GM08714 (cell line): ENCODE results near the gene RTN4R.
"Not testable (repeated sequence)": the region's sequence is repeated elsewhere in the genome, so short reads cannot be mapped to it uniquely, and the experiment has no call there.

Experiments
- H3K4me3 ChIP-seq: fragments of 200-500 bp; sonication (Bioruptor generic); 2 replicates; pipeline ENCODE4 v1.5.1; 2014; ENCODE audit warnings: mild to moderate bottlenecking, low read length, inconsistent platforms
- ZNF274 ChIP-seq: IDR thresholded peaks from 2 replicates; pipeline ENCODE4 v1.6.1; 2012; ENCODE audit warnings: mild to moderate bottlenecking, low read depth, low read length

The RTN4R gene

GRCh38 chr22:20295262-20296064 lies 27.3 kb upstream of the RTN4R start:
- no peak for TF ChIP-seq ZNF274
- H3K4me3 ChIP-seq = no peak overlapping the region

- no peak for TF ChIP-seq ZNF274
- no peak overlapping the region for H3K4me3 ChIP-seq
Observed at GRCh38 chr22:20292673-20293232, 24.6 kb upstream of the RTN4R start.

DNA sequence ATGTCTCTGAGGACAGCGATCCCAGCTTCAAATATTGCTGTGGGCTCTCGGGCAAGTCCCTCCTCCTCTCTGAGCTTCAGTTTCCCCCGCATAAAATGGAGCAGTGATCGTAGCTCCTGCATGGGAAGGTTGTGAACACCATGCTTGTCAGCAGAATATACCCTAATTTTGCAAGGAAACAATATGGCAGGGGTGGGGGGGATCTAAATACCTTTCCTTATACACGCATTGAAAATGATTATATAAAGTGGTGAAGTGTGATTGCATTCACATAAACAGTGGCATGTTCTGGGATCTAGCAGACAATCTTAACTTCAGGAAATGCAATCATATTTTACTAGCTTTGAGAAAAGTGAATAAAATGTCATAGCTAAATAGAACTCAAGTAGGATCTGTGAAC lies 24.0 kb upstream of the RTN4R start:
- H3K4me3 ChIP-seq = no peak overlapping the region
- TF ChIP-seq ZNF274 = no peak

- TF ChIP-seq ZNF274 = no peak
Observed at GRCh38 chr22:20291604-20292063, 23.5 kb upstream of the RTN4R start.

DNA sequence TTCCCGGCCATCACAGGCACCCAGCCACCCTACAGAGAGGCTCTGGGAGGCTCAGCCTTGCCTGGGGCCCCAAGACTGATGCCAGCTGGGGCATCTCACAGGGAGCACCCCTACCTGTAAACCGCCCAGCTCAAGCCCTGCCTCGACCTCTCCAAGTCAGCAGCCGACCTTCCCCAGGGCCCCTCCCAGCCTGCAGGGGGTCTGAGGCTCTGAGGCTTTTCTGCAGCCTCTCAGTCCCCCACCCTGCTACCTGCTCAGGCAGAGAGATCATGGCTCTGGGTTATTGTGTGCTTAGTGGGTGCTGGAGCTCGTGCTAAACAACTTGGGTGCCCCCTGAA lies 23.1 kb upstream of the RTN4R start:
- TF ChIP-seq ZNF274 = no peak
- no peak overlapping the region for H3K4me3 ChIP-seq

More at GRCh38 chr22:20291604-20292063, 23.5 kb upstream of the RTN4R start:
- no peak overlapping the region for H3K4me3 ChIP-seq

GRCh38 chr22:20290578-20291248 lies 22.6 kb upstream of the RTN4R start:
- no peak overlapping the region for H3K4me3 ChIP-seq
- no peak for TF ChIP-seq ZNF274

- no peak for TF ChIP-seq ZNF274
Observed at GRCh38 chr22:20290045-20290392, 21.9 kb upstream of the RTN4R start.

DNA sequence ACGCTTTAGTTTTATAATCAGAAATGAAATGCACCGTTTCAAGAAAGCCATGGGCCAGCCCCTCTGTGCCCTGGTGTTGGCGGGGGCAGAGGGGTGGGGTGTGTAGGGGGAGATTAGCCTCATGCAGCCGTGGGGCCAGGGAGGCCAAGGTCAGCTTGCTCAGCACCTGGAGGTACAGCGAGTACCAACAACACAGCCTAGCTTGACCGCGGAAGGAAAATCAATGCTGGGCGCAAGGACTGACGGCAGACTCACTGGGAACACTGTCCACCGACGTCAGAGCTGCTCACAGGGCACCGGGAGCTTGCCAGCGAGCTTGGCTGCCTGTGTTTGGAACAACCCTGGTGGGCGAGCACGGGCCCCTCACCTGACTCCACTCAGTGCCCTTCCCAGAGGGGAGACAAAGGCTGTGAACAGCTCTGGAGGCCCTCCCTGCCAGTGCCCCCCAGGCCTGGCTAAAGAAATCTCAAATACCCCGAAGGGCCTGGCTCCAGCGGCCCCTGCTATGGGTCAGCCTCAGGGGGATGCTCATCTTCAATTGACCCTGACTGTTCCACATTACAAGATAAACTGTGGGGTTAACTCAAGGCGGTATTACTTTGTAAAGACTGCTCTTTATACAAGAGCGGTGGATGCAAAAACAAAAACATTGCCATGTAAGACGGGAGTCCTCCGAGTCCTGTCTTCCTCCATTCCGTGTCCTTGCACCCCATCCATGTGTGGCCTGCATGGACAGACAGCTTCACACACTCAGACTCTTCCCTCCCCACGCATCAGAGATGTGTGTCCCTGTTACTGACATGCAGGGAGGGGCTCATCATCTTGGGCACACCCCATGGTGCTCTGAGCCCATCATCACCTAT lies 21.3 kb upstream of the RTN4R start:
- H3K4me3 ChIP-seq = not testable (repeated sequence)

More at GRCh38 chr22:20290045-20290392, 21.9 kb upstream of the RTN4R start:
- H3K4me3 ChIP-seq = no peak overlapping the region

- H3K4me3 ChIP-seq = not testable (repeated sequence)
Observed at GRCh38 chr22:20286784-20287423, 18.8 kb upstream of the RTN4R start.

DNA sequence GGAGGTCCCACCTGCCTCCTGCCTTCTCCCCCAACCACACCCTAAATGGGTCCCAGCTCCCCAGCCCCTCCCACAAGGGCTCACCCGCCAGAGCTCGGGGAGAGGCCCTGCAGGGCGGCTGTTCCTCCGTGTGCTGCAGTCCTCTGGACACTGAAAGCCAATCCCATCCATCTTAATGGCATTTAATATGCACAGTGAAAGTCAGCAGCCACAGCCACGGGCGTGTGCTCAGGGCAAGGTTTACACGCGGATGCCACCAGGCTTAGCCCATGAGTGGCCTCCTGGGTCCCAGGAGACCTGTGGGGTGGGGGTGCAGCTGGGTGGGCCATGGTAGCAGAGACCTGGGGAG lies 18.2 kb upstream of the RTN4R start:
- H3K4me3 ChIP-seq = not testable (repeated sequence)

DNA sequence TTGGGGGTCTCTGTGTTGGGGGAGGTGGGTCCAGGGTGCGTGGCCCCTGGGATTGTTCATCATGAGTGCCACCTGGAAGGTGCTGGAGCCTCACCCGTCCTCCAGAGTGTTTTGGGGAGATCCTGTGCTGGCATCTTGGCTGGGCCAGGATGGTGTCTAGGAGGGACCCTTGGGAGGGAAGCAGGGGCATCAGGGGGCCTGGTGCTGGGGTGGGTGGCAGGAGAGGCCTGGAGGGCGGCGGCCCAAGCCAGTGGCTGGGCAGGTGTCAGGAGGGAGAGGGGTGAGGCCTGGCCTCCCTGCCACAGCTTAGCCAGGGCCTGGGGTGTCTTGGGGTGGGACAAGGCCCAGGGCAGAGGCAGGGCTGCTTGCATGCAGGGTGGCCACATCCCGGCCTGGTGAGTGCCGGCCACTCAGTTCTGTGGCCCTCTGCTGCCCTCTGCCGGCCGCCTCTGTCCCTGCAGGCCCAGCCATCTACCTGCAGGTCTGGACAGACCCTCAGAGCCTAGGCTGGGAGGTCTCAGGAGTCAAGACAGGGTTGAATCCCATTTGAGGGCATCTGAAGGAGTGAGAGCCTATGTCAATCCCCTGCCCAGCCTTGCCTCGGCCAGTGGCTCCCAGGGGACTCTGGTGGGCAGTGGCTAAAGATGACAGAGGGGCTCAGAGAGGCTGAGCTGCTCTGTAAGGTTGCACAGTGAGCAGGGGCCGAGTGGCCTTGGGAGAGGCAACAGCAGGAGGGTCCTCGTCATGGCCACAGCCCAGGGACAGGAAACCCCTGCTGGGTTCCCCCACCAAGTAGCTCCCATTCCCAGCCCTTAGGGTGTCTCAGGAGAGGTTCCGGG lies 17.6 kb upstream of the RTN4R start:
- not testable (repeated sequence) for H3K4me3 ChIP-seq

GRCh38 chr22:20284471-20285086 lies 16.5 kb upstream of the RTN4R start:
- no peak overlapping the region for H3K4me3 ChIP-seq
- TF ChIP-seq ZNF274 = no peak

- H3K4me3 ChIP-seq = no peak overlapping the region
- no peak for TF ChIP-seq ZNF274
Observed at GRCh38 chr22:20283674-20284066, 15.6 kb upstream of the RTN4R start.
